ENCODE measurements around the gene RHBG.

DNA sequence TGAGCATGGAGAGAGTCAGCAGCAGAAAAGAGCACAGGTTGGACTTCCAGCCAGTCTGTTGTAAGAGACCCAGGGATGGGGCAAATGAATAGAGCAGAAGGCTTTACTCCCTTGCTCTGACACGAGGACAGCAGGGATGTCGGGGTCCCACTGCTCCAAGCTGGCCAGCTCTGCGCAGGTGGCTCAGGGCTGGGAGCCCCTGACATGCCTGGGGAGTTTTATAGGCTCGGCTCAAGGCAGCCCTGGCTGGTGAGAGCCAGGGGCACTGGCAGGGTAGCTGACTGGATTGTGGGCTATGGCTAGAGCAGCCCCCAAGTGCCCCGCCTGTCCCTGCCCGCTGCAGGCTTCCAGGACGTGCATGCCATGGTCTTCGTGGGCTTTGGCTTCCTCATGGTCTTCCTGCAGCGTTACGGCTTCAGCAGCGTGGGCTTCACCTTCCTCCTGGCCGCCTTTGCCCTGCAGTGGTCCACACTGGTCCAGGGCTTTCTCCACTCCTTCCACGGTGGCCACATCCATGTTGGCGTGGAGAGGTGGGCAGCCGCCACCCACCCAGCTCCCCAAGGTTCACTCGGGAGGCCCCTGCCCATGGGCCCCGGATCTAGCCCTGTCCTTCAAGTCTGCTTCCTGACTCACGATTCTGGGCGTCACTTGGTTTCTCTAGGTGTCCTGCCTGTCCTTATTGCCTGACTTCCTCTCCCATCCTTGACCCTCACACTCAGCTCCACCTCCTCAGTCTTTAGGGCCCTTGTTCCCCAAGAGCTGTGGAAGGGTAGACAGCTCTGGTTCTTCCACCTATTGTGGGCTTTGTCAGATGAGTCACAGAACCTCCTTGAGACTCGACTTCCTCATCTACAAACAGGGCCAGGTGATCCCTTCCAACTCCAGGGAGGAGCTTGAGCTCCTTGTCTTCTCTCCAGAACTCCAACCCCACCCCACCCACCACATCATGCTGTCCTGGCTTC lies 8.2 kb downstream of the RHBG start:
- TF ChIP-seq RAD21 (IDR thresholded peaks at IDR 0.05; ENCODE audit: low read depth) = no peak
- TF ChIP-seq CEBPB (IDR thresholded peaks at IDR 0.05; ENCODE audit: low read depth) = no peak
- TF ChIP-seq, protein P1, sequence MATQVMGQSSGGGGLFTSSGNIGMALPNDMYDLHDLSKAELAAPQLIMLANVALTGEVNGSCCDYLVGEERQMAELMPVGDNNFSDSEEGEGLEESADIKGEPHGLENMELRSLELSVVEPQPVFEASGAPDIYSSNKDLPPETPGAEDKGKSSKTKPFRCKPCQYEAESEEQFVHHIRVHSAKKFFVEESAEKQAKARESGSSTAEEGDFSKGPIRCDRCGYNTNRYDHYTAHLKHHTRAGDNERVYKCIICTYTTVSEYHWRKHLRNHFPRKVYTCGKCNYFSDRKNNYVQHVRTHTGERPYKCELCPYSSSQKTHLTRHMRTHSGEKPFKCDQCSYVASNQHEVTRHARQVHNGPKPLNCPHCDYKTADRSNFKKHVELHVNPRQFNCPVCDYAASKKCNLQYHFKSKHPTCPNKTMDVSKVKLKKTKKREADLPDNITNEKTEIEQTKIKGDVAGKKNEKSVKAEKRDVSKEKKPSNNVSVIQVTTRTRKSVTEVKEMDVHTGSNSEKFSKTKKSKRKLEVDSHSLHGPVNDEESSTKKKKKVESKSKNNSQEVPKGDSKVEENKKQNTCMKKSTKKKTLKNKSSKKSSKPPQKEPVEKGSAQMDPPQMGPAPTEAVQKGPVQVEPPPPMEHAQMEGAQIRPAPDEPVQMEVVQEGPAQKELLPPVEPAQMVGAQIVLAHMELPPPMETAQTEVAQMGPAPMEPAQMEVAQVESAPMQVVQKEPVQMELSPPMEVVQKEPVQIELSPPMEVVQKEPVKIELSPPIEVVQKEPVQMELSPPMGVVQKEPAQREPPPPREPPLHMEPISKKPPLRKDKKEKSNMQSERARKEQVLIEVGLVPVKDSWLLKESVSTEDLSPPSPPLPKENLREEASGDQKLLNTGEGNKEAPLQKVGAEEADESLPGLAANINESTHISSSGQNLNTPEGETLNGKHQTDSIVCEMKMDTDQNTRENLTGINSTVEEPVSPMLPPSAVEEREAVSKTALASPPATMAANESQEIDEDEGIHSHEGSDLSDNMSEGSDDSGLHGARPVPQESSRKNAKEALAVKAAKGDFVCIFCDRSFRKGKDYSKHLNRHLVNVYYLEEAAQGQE (IDR thresholded peaks at IDR 0.05; ENCODE audit: low read depth) = no peak
- TF ChIP-seq ZBTB33 (IDR thresholded peaks at IDR 0.05; ENCODE audit: extremely low read depth, insufficient replicate concordance, low read length) = no peak
- TF ChIP-seq, protein P2, sequence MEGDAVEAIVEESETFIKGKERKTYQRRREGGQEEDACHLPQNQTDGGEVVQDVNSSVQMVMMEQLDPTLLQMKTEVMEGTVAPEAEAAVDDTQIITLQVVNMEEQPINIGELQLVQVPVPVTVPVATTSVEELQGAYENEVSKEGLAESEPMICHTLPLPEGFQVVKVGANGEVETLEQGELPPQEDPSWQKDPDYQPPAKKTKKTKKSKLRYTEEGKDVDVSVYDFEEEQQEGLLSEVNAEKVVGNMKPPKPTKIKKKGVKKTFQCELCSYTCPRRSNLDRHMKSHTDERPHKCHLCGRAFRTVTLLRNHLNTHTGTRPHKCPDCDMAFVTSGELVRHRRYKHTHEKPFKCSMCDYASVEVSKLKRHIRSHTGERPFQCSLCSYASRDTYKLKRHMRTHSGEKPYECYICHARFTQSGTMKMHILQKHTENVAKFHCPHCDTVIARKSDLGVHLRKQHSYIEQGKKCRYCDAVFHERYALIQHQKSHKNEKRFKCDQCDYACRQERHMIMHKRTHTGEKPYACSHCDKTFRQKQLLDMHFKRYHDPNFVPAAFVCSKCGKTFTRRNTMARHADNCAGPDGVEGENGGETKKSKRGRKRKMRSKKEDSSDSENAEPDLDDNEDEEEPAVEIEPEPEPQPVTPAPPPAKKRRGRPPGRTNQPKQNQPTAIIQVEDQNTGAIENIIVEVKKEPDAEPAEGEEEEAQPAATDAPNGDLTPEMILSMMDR (IDR thresholded peaks at IDR 0.05 in 2 of 3, conservative IDR thresholded peaks at IDR 0.05 in 1 of 3; ENCODE audit: borderline replicate concordance in 1 of 3, insufficient read depth in 1 of 3, low read depth in 2 of 3, low read length in 2 of 3) = no peak
- TF ChIP-seq SIN3A (IDR thresholded peaks at IDR 0.05; ENCODE audit: low read depth) = no peak
- no peak for TF ChIP-seq SRF (IDR thresholded peaks at IDR 0.05; ENCODE audit: low read depth)
- TF ChIP-seq POLR2A (IDR thresholded peaks at IDR 0.05; ENCODE audit: borderline replicate concordance, extremely low read depth, insufficient read depth, insufficient read length) = no peak
- TF ChIP-seq EZH2phosphoT487 (IDR thresholded peaks at IDR 0.05; ENCODE audit: borderline replicate concordance) = no peak
- TF ChIP-seq JUND (IDR thresholded peaks at IDR 0.05) = no peak
- no peak for TF ChIP-seq FOSL1 (IDR thresholded peaks at IDR 0.05; ENCODE audit: low read depth)
- TF ChIP-seq POLR2AphosphoS5 (IDR thresholded peaks at IDR 0.05; ENCODE audit: low read depth, low read length) = no peak
